Measurements from ENCODE around the gene NDUFS6. TPM values are rescaled to one million over a fixed set of nuclear protein-coding genes. Genes with fewer than 3 reads are reported as not detected.
"Not testable (repeated sequence)": the region's sequence is repeated elsewhere in the genome, so short reads cannot be mapped to it uniquely, and the experiment has no call there.

Gene NDUFS6
- total and polyA plus RNA-seq, 5 donors from 2014 or later = 21.6 to 98.7 (median 74.6) TPM

DNA sequence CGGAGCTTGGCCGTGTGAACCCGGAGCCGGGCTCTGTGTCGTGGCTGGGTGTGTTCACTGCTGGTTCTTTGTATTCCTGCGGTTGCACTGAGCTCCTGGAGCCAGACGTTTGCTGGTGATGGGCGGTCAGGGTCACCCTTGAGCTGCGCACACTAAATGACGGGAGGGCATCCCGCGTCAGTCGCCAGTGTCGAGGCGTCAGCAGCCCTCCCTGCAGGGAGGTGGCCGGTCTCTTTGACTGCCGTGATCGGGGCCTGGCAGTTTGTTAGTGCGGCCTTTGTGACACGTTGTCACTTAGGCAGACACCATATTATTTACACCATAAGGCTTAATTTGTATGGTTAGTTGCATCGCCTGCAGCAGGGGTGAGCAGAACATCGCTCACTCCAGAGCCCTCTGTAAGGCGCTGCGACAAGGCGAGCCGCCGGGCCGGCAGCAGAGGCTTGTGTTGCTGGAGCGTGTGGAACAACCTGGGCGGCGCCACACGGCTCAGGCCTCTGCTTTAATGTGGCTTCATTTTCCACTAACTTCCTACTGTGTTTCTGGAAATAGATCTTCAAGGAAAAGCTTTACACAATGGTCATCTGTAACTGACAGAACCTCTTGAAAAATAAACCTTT, 8.3 kb downstream of the NDUFS6 start:
- Mint-ChIP-seq H3K4me3 (no peak overlapping the region), H3K27me3 (no peaks in the 10 kb centered on the region), H3K27ac (peak overlapping the region in 1 of 3 donors; percentile 13), H3K4me1 (peaks cover 13 to 33% (median 24%) of the 10 kb centered on the region in 4 donors), H3K36me3 (peaks cover 60% of the 10 kb centered on the region), H3K9me3 (no peaks in the 10 kb centered on the region)
- Histone ChIP-seq H3K27me3 (ENCODE audit: control insufficient read depth, insufficient read depth, low read length) (no peaks in the 10 kb centered on the region), H3K4me3 (ENCODE audit: low read depth, low read length) (no peak overlapping the region), H3K4me1 (ENCODE audit: control insufficient read depth, insufficient read depth, low read length, poor library complexity, severe bottlenecking) (no peaks in the 10 kb centered on the region), H3K36me3 (ENCODE audit: control insufficient read depth, insufficient read depth, low read length) (peaks cover 94% of the 10 kb centered on the region), H3K9me3 (ENCODE audit: control insufficient read depth in 2 of 2, low read length in 2 of 2) (no peaks in the 10 kb centered on the region), H3K27ac (ENCODE audit: insufficient read depth, low read length, poor library complexity, severe bottlenecking) (no peak overlapping the region)
- DNase-seq (no peak), ATAC-seq (ENCODE audit: low read depth in 2 of 2) (no peak)

DNA sequence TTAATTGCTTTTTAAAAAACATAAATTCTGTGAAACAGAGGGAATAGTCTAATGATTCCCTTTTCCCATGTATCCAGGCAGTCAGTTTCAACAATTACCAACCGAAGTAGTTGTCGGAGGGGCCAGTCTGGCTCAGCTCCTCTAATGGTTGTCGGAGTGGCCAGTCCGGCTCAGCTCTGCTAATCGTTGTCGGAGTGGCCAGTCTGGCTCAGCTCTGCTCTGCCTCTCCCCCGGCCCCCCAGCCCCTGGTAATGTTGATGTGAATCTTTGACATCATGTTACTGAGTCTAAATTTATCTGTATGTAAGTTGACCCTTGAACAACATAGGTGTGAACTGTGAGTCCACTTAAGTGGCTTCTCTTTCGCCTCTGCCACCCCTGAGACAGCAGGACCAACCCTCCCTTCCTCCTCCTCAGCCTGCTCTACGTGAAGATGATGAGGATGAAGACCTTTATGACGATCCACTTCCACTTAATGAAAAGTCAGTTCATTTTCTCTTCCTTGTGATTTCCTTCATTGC, 9.4 kb downstream of the NDUFS6 start:
- Mint-ChIP-seq H3K27me3 (no peaks in the 10 kb centered on the region), H3K4me3 (no peak overlapping the region), H3K4me1 (peaks cover 11 to 29% (median 21%) of the 10 kb centered on the region in 4 donors), H3K27ac (no peak overlapping the region), H3K9me3 (no peaks in the 10 kb centered on the region), H3K36me3 (peaks cover 63% of the 10 kb centered on the region)
- Histone ChIP-seq H3K27me3 (ENCODE audit: control insufficient read depth, insufficient read depth, low read length) (no peaks in the 10 kb centered on the region), H3K4me1 (ENCODE audit: control insufficient read depth, insufficient read depth, low read length, poor library complexity, severe bottlenecking) (no peaks in the 10 kb centered on the region), H3K36me3 (ENCODE audit: control insufficient read depth, insufficient read depth, low read length) (peaks cover 94% of the 10 kb centered on the region), H3K9me3 (ENCODE audit: control insufficient read depth in 2 of 2, low read length in 2 of 2) (no peaks in the 10 kb centered on the region), H3K4me3 (ENCODE audit: low read depth, low read length) (no peak overlapping the region), H3K27ac (ENCODE audit: insufficient read depth, low read length, poor library complexity, severe bottlenecking) (no peak overlapping the region)
- no peak for ATAC-seq (ENCODE audit: low read depth in 2 of 2)
- DNase-seq = no peak

DNA sequence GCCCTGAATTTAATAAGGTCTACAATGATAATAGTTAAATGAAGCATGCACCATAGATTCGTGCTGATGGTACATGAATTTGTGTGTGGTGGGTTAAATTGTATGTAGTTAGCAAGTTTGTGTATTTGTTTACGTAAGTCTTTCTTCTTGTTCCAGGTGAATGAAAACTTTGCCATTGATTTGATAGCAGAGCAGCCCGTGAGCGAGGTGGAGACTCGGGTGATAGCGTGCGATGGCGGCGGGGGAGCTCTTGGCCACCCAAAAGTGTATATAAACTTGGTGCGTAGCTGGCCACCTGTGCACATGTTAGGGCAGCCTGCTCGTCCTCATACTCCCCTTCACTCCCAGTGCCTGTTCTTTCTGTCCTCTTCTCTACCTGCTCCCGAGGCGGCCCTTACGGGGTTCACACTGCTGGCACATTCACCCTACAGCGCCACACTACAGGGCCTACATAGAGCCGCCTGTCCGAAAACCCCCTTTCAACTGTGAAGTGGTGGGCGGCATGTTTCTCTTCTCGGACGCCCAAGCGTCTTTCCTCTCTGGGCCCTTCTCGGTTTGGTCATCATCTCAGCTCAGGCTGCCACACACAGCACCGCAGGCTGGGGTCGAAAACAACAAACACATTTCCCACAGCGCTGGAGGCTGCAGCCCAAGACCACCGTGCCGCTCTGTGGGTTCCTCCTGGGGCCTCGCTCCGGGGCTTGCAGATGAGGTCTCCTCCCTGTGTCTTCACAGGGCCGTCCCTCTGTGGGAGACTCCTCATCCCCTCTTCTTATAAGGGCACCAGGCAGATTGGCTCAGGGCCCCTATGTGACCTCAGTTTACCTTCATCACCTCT, 13.2 kb downstream of the NDUFS6 start:
- no peak overlapping the region for H3K27ac ChIP-seq (ENCODE audit: insufficient read depth, low read length, poor library complexity, severe bottlenecking)
- no peaks in the 10 kb centered on the region for H3K9me3 ChIP-seq (ENCODE audit: control insufficient read depth in 2 of 2, low read length in 2 of 2)
- no peak for ATAC-seq (ENCODE audit: low read depth in 2 of 2)
- H3K4me3 ChIP-seq (ENCODE audit: low read depth, low read length) = no peak overlapping the region
- Mint-ChIP-seq H3K36me3 (peaks cover 73% of the 10 kb centered on the region), H3K4me1 (peaks cover 3 to 13% (median 11%) of the 10 kb centered on the region in 4 donors), H3K27me3 (no peaks in the 10 kb centered on the region), H3K9me3 (no peaks in the 10 kb centered on the region), H3K27ac (no peak overlapping the region), H3K4me3 (peak overlapping the region in 1 of 4 donors; percentile 29)
- DNase-seq = no peak
- no peaks in the 10 kb centered on the region for H3K4me1 ChIP-seq (ENCODE audit: control insufficient read depth, insufficient read depth, low read length, poor library complexity, severe bottlenecking)
- peaks cover 89% of the 10 kb centered on the region for H3K36me3 ChIP-seq (ENCODE audit: control insufficient read depth, insufficient read depth, low read length)
- no peaks in the 10 kb centered on the region for H3K27me3 ChIP-seq (ENCODE audit: control insufficient read depth, insufficient read depth, low read length)

DNA sequence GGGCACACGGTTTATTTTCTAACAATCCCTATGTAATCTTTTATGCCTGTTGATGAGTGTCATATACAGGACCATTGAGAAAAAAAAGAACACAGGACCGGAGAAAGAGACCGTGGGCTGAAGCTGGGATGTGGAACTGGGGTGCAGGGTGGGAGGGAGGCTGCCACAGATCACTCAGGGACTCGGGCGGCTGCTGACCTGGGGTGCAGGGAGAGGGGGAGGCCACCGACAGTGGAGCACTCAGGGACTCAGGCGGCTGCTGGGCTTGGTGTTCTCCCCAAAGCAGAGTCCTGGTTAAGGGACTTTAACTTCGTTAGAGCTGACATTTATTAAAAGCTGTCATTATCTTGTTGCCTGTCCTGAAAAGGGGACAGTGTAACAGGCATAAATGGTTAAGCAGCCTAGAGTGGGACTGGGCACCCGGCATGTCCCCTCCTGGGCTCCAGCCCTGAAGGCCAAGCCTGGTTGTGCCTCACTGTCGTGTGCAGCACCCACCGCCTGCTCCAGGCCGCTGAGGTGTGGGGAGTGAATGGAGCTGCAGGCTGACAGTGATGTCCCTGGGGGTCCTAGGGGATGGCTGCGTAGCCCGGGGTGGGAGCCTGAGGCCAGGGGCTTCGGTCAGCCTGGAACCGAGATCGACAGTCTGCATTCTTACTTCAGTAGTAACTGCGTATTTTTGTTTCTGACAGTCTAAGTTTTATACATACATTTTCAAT, 14.0 kb downstream of the NDUFS6 start:
- Histone ChIP-seq H3K4me3 (ENCODE audit: low read depth, low read length) (no peak overlapping the region), H3K36me3 (ENCODE audit: control insufficient read depth, insufficient read depth, low read length) (peaks cover 90% of the 10 kb centered on the region), H3K27me3 (ENCODE audit: control insufficient read depth, insufficient read depth, low read length) (no peaks in the 10 kb centered on the region), H3K9me3 (ENCODE audit: control insufficient read depth in 2 of 2, low read length in 2 of 2) (no peaks in the 10 kb centered on the region), H3K27ac (ENCODE audit: insufficient read depth, low read length, poor library complexity, severe bottlenecking) (no peak overlapping the region), H3K4me1 (ENCODE audit: control insufficient read depth, insufficient read depth, low read length, poor library complexity, severe bottlenecking) (no peaks in the 10 kb centered on the region)
- Mint-ChIP-seq H3K9me3 (no peaks in the 10 kb centered on the region), H3K4me1 (peaks cover 3 to 13% (median 11%) of the 10 kb centered on the region in 4 donors), H3K36me3 (peaks cover 81% of the 10 kb centered on the region), H3K27me3 (no peaks in the 10 kb centered on the region), H3K27ac (no peak overlapping the region), H3K4me3 (no peak overlapping the region)
- ATAC-seq (ENCODE audit: low read depth in 2 of 2) = no peak
- DNase-seq = no peak

- H3K4me3 ChIP-seq (ENCODE audit: low read depth, low read length) = no peak overlapping the region
- Mint-ChIP-seq H3K4me1 (peaks cover 3 to 9% (median 7%) of the 10 kb centered on the region in 4 donors), H3K4me3 (no peak overlapping the region), H3K27ac (no peak overlapping the region), H3K9me3 (no peaks in the 10 kb centered on the region), H3K36me3 (peaks cover 84% of the 10 kb centered on the region), H3K27me3 (no peaks in the 10 kb centered on the region)
- H3K27me3 ChIP-seq (ENCODE audit: control insufficient read depth, insufficient read depth, low read length) = no peaks in the 10 kb centered on the region
- peaks cover 91% of the 10 kb centered on the region for H3K36me3 ChIP-seq (ENCODE audit: control insufficient read depth, insufficient read depth, low read length)
- no peaks in the 10 kb centered on the region for H3K9me3 ChIP-seq (ENCODE audit: control insufficient read depth in 2 of 2, low read length in 2 of 2)
- no peaks in the 10 kb centered on the region for H3K4me1 ChIP-seq (ENCODE audit: control insufficient read depth, insufficient read depth, low read length, poor library complexity, severe bottlenecking)
- no peak overlapping the region for H3K27ac ChIP-seq (ENCODE audit: insufficient read depth, low read length, poor library complexity, severe bottlenecking)
- no peak for DNase-seq
- ATAC-seq (ENCODE audit: low read depth in 2 of 2) = no peak
These were observed 14.7 kb downstream of the NDUFS6 start for GRCh38 chr5:1815881-1816292.

- ATAC-seq (ENCODE audit: low read depth in 2 of 2); H3K4me1 ChIP-seq (ENCODE audit: control insufficient read depth, insufficient read depth, low read length, poor library complexity, severe bottlenecking); H3K9me3 ChIP-seq (ENCODE audit: control insufficient read depth in 2 of 2, low read length in 2 of 2); H3K4me3 ChIP-seq (ENCODE audit: low read depth, low read length); H3K9me3 Mint-ChIP-seq; H3K27me3 Mint-ChIP-seq; H3K27ac Mint-ChIP-seq; H3K27ac ChIP-seq (ENCODE audit: insufficient read depth, low read length, poor library complexity, severe bottlenecking); H3K27me3 ChIP-seq (ENCODE audit: control insufficient read depth, insufficient read depth, low read length); DNase-seq; H3K4me3 Mint-ChIP-seq; H3K4me1 Mint-ChIP-seq: not testable (repeated sequence)
- peaks cover 91% of the 10 kb centered on the region for H3K36me3 ChIP-seq (ENCODE audit: control insufficient read depth, insufficient read depth, low read length)
- peaks cover 84% of the 10 kb centered on the region for H3K36me3 Mint-ChIP-seq
These were observed 15.4 kb downstream of the NDUFS6 start for GRCh38 chr5:1816495-1817089.

- DNase-seq = no peak
- Histone ChIP-seq H3K9me3 (ENCODE audit: control insufficient read depth in 2 of 2, low read length in 2 of 2) (no peaks in the 10 kb centered on the region), H3K27ac (ENCODE audit: insufficient read depth, low read length, poor library complexity, severe bottlenecking) (no peak overlapping the region), H3K27me3 (ENCODE audit: control insufficient read depth, insufficient read depth, low read length) (no peaks in the 10 kb centered on the region), H3K36me3 (ENCODE audit: control insufficient read depth, insufficient read depth, low read length) (peaks cover 91% of the 10 kb centered on the region), H3K4me1 (ENCODE audit: control insufficient read depth, insufficient read depth, low read length, poor library complexity, severe bottlenecking) (no peaks in the 10 kb centered on the region), H3K4me3 (ENCODE audit: low read depth, low read length) (no peak overlapping the region)
- ATAC-seq (ENCODE audit: low read depth in 2 of 2) = no peak
- peak overlapping the region in 1 of 4 donors; percentile 53 for H3K4me3 Mint-ChIP-seq
- H3K36me3 Mint-ChIP-seq = peaks cover 81% of the 10 kb centered on the region
- H3K4me1 Mint-ChIP-seq = peaks cover 0 to 4% (median 2%) of the 10 kb centered on the region in 4 donors
- no peaks in the 10 kb centered on the region for H3K27me3 Mint-ChIP-seq
- H3K27ac Mint-ChIP-seq = peak overlapping the region in 1 of 3 donors; percentile 40
- H3K9me3 Mint-ChIP-seq = no peaks in the 10 kb centered on the region
These were observed 16.2 kb downstream of the NDUFS6 start for GRCh38 chr5:1817261-1818043.
